Retinal pigment epithelial cell (primary cell): ENCODE results near the gene TMEM144.

ENCODE experiments used
- DNase-seq: peaks from one replicate; pipeline ENCODE4 v3.0.0-alpha.2; 2010; ENCODE audit warnings: low read depth
- H3K4me3 ChIP-seq: 2 replicates; pipeline ENCODE4 v1.5.1; 2011; ENCODE audit warnings: mild to moderate bottlenecking, low read length, control low read depth, moderate library complexity
- CTCF ChIP-seq: conservative IDR thresholded peaks from 2 replicates; pipeline ENCODE4 v1.5.1; 2011; ENCODE audit warnings: low read depth, low read length, control low read depth, inconsistent platforms

Gene TMEM144

GRCh38 chr4:158176776-158177175 lies 33.5 kb upstream of the TMEM144 start:
- TF ChIP-seq CTCF = no peak
- DNase-seq = no peak
- no peak overlapping the region for H3K4me3 ChIP-seq

- H3K4me3 ChIP-seq = no peak overlapping the region
- TF ChIP-seq CTCF = no peak
- no peak for DNase-seq
Measured at GRCh38 chr4:158179465-158179864, 30.8 kb upstream of the TMEM144 start.

- no peak for DNase-seq
- H3K4me3 ChIP-seq = no peak overlapping the region
Measured at GRCh38 chr4:158181906-158182305, 28.4 kb upstream of the TMEM144 start.

GRCh38 chr4:158182736-158183135 lies 27.6 kb upstream of the TMEM144 start:
- TF ChIP-seq CTCF = no peak
- no peak overlapping the region for H3K4me3 ChIP-seq
- DNase-seq = no peak

More at GRCh38 chr4:158181906-158182305, 28.4 kb upstream of the TMEM144 start:
- no peak for TF ChIP-seq CTCF

- no peak overlapping the region for H3K4me3 ChIP-seq
- no peak for DNase-seq
- TF ChIP-seq CTCF = no peak
Measured at GRCh38 chr4:158186815-158187214, 23.5 kb upstream of the TMEM144 start.

GRCh38 chr4:158189422-158189821 lies 20.9 kb upstream of the TMEM144 start:
- no peak for TF ChIP-seq CTCF
- H3K4me3 ChIP-seq = no peak overlapping the region
- no peak for DNase-seq

GRCh38 chr4:158190718-158191117 lies 19.6 kb upstream of the TMEM144 start:
- DNase-seq = no peak
- no peak overlapping the region for H3K4me3 ChIP-seq
- TF ChIP-seq CTCF = no peak
